ENCODE data around the gene DISC1.

GRCh38 chr1:232040260-232040659 is 413.7 kb downstream of the DISC1 start:
- TF ChIP-seq POU6F1 (CRISPR knock-in tag; IDR thresholded peaks at IDR 0.05; ENCODE audit: borderline replicate concordance, low read depth): no peak
- TF ChIP-seq TSHZ2 (CRISPR knock-in tag; IDR thresholded peaks at IDR 0.05): no peak
- TF ChIP-seq PATZ1 (CRISPR knock-in tag; IDR thresholded peaks at IDR 0.05; ENCODE audit: borderline replicate concordance): no peak
- TF ChIP-seq CSDC2 (CRISPR knock-in tag; IDR thresholded peaks at IDR 0.05): no peak
- no peak for TF ChIP-seq ZNF8 (CRISPR knock-in tag; IDR thresholded peaks at IDR 0.05)
- no peak for TF ChIP-seq RARB (CRISPR knock-in tag; IDR thresholded peaks at IDR 0.05)
- no peak for TF ChIP-seq ZFP3 (CRISPR knock-in tag; IDR thresholded peaks at IDR 0.05)
- no peak for TF ChIP-seq BACH2 (CRISPR knock-in tag; IDR thresholded peaks at IDR 0.05; ENCODE audit: borderline replicate concordance)
- no peak for TF ChIP-seq SNAI2 (CRISPR knock-in tag; IDR thresholded peaks at IDR 0.05)
- TF ChIP-seq ZFP30 (CRISPR knock-in tag; IDR thresholded peaks at IDR 0.05): no peak
- TF ChIP-seq ARNTL (CRISPR knock-in tag; IDR thresholded peaks at IDR 0.05; ENCODE audit: borderline replicate concordance, low read depth): no peak
- TF ChIP-seq TOX (CRISPR knock-in tag; IDR thresholded peaks at IDR 0.05; ENCODE audit: borderline replicate concordance): no peak
- no peak for TF ChIP-seq TCF4 (CRISPR knock-in tag; IDR thresholded peaks at IDR 0.05; ENCODE audit: borderline replicate concordance)
- no peak for TF ChIP-seq ESRRG (CRISPR knock-in tag; IDR thresholded peaks at IDR 0.05)
